Body of pancreas (tissue), 4 donors: ENCODE measurements around the gene PHTF1. TPM values are rescaled to one million over a fixed set of nuclear protein-coding genes. Genes with fewer than 3 reads are reported as not detected.

Experiments used
- ATAC-seq: fragments of 150-250 bp; one replicate; pipeline ENCODE4 v1.9.1; 2016
- DNase-seq, 4 donors: peaks; one replicate each; pipeline ENCODE4 v3.0.0-alpha.2; 2019
- H3K27ac ChIP-seq, 4 donors: fragments of 200-600 bp; sonication (generic); 1 replicate in 3 of 4; 2 replicates in 1 of 4; pipeline versions ENCODE4 v1.5.1 to v1.6.1; 2016 to 2019; ENCODE audit warnings: mild to moderate bottlenecking in 1 of 4, mixed read lengths in 1 of 4, moderate library complexity in 1 of 4
- H3K27me3 ChIP-seq, 2 donors: fragments of 200-600 bp; sonication (generic); one replicate each; pipeline ENCODE4 v1.6.0; 2016; ENCODE audit warnings: mild to moderate bottlenecking in 1 of 2
- H3K36me3 ChIP-seq, 2 donors: fragments of 200-600 bp; sonication (generic); replicated peaks in 1 of 2; 2 replicates each; pipeline ENCODE4 v1.5.1; 2016; ENCODE audit warnings: low read depth in 2 of 2; ENCODE audit not compliant: insufficient read depth in 1 of 2
- H3K4me1 ChIP-seq: fragments of 200-600 bp; sonication (generic); one replicate; pipeline ENCODE4 v1.6.0; 2016
- H3K4me3 ChIP-seq, 2 donors: fragments of 200-600 bp; sonication (generic); 1 replicate in 1 of 2; 2 replicates in 1 of 2; pipeline ENCODE4 v1.5.1; 2016 to 2019
- H3K9me3 ChIP-seq, 3 donors: fragments of 200-600 bp; sonication (generic); 1 replicate in 2 of 3; 2 replicates in 1 of 3; pipeline ENCODE4 v1.5.1; 2016
- CTCF ChIP-seq, 7 experiments: fragments of 450-650 bp in 4 of 7; fragments of 200-600 bp in 3 of 7; sonication (generic) in 3 of 7; IDR thresholded peaks; one replicate each; pipeline ENCODE4 v1.5.1; 2016 to 2019; ENCODE audit warnings: antibody characterized with exemption in 7 of 7
- POLR2A ChIP-seq, 3 donors: fragments of 450-650 bp; IDR thresholded peaks; one replicate each; pipeline ENCODE4 v1.6.1; 2016; ENCODE audit warnings: antibody characterized with exemption in 3 of 3, mild to moderate bottlenecking in 2 of 3
- WGBS, 2 donors: methylation state at CpG; one replicate each; pipeline ENCODE4 v1.1.5; 2017; 5-methylcytosine and 5-hydroxymethylcytosine counted together
- intact Hi-C: fragments of 100-400 bp; cut with DNase I; formaldehyde crosslinking; loops from one replicate; pipeline ENCODE4 v1.15.1; 2023
- total RNA-seq, 2 donors: library from RNA; depleted of rRNA; stranded (reverse); fragments of >200 nt; gene quantifications; one replicate each; pipeline ENCODE4 v1.1.0, GENCODE V29; 2016

PHTF1 gene
- total RNA-seq, 2 donors from 2014 or later = 9.3 to 29.7 TPM

GRCh38 chr1:113669988-113670387, 89.3 kb downstream of the PHTF1 start:
- TF ChIP-seq CTCF (IDR thresholded peaks at IDR 0.05) (no peak), POLR2A (IDR thresholded peaks at IDR 0.05) (no peak)
- H3K27ac ChIP-seq = no peak overlapping the region
- H3K4me3 ChIP-seq = no peak overlapping the region
- peaks cover 0 to 2% of the 10 kb centered on the region in 2 donors for H3K36me3 ChIP-seq
- no peaks in the 10 kb centered on the region for H3K27me3 ChIP-seq
- no peaks in the 10 kb centered on the region for H3K9me3 ChIP-seq
- no peaks in the 10 kb centered on the region for H3K4me1 ChIP-seq
- intact Hi-C loops = no loop called here
- ATAC-seq (no peak), DNase-seq (no peak)
- 92 to 100% methylated on average over 1 of the region's 1 CpG for WGBS, 2 donors

DNA sequence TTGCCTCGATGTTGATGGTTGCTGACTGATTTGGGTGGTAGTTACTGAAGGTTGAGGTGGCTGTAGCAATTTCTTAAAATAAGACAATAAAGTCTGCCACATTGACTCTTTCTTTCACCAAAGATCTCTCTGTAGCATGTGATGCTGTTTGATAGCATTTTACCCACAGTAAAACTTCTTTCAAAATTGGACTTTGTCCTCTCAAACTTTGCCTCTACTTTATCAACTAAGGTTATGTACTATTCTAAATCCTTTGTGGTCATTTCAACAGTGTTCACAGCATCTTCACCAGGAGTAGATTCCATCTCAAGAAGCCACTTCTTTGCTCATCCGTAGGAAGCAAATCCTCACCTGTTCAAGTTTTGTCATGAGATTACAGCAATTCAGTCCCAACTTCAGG, 93.2 kb downstream of the PHTF1 start:
- no peaks in the 10 kb centered on the region for H3K36me3 ChIP-seq
- no peak overlapping the region for H3K27ac ChIP-seq
- intact Hi-C loops = no loop called here
- TF ChIP-seq CTCF (IDR thresholded peaks at IDR 0.05) (no peak), POLR2A (IDR thresholded peaks at IDR 0.05) (no peak)
- H3K27me3 ChIP-seq = no peaks in the 10 kb centered on the region
- H3K4me1 ChIP-seq = no peaks in the 10 kb centered on the region
- DNase-seq = no peak
- no peaks in the 10 kb centered on the region for H3K9me3 ChIP-seq
- no peak for ATAC-seq
- 92 to 98% methylated on average over 2 of the region's 2 CpGs for WGBS, 2 donors
- no peak overlapping the region for H3K4me3 ChIP-seq

DNA sequence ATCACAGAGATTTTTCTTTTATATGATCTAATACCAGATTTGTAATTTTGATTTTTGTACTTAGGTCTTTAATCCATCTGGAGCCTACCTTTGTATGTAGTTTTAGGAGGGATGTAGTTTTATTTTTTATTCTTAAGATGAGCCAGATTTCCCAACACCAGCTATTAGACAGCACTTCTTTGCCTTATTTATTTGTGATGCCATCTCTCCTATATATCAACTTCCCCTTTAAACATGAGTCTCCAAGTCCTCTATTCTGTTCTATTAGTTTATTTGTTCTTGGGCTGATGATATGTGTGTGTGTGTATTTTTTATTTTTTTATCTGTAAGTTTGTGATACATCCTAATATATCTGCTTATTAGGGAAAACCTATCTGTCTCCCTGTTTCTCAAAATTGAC, 94.2 kb downstream of the PHTF1 start:
- ATAC-seq = no peak
- DNase-seq = no peak
- Histone ChIP-seq H3K9me3 (no peaks in the 10 kb centered on the region), H3K27ac (no peak overlapping the region), H3K36me3 (no peaks in the 10 kb centered on the region), H3K4me1 (no peaks in the 10 kb centered on the region), H3K27me3 (no peaks in the 10 kb centered on the region), H3K4me3 (no peak overlapping the region)
- TF ChIP-seq POLR2A (IDR thresholded peaks at IDR 0.05) (no peak), CTCF (IDR thresholded peaks at IDR 0.05) (no peak)
- intact Hi-C loops = no loop called here

DNA sequence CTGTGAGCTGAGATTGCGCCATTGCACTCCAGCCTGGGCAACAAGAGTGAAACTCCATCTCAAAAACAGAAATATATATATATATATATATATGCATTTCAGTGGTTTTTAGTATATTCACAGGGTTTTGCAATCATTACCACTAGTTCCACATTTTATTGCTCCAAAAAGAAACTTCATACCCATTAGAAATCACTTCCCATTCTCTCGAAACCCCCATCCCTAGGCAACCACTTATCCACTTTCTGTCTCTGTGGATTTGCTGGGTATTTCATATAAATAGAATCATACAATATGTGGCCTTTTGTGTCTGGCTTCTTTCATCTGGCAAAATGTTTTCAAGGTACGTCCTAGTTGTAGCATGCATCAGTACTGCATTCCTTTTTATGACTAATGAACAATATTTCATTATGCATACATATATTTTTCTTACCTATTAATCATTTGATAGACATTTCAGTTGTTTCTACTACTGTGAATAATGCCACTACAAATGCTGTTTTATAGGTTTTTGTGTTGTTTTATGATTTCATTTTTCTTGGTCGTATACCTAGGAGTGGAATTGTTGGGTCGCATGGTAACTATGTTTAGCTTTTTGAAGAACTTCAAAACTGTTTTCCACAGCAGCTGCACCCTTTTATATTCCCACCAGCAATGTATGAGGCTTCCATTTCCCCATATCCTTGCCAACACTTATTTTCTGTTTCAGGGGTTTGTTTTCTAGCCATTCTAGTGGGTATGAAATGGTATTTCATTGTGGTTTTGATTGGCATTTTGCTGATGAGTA, 95.9 kb downstream of the PHTF1 start:
- H3K27ac ChIP-seq = no peak overlapping the region

More for the DNA sequence above, 95.9 kb downstream of the PHTF1 start:
- no peak for ATAC-seq
- WGBS, 2 donors = 77 to 91% methylated on average over 5 of the region's 5 CpGs
- Histone ChIP-seq H3K4me1 (no peaks in the 10 kb centered on the region), H3K4me3 (no peak overlapping the region), H3K9me3 (no peaks in the 10 kb centered on the region), H3K27me3 (no peaks in the 10 kb centered on the region), H3K36me3 (peaks cover 0 to 1% of the 10 kb centered on the region in 2 donors)
- intact Hi-C loops = no loop called here
- no peak for DNase-seq
- no peak for TF ChIP-seq CTCF (IDR thresholded peaks at IDR 0.05)
- TF ChIP-seq POLR2A (IDR thresholded peaks at IDR 0.05) = no peak
